Measurements from ENCODE around the gene GPR55.

GPR55 gene

DNA sequence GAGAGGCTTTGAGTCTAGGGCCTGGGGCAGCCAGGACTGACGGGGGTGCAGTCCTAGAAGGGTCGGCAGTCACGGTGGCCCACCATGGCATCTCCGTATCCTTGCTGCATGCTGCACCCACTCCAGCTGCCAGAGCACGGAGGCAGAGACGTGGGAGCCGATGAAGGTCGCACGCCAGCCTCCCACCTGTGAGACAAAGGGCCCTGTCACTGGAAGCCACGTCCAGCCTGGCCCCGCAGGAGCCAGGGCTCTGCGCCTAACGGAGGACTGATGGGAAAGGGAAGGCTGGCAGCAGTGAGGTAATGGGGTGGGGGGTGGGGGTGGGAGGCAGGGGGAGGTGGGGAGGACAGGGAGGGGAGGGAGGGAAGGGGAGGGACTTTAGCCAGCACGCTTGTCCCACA, 38.4 kb downstream of the GPR55 start:
- no peaks in the 10 kb centered on the region for H3K9me3 Mint-ChIP-seq

DNA sequence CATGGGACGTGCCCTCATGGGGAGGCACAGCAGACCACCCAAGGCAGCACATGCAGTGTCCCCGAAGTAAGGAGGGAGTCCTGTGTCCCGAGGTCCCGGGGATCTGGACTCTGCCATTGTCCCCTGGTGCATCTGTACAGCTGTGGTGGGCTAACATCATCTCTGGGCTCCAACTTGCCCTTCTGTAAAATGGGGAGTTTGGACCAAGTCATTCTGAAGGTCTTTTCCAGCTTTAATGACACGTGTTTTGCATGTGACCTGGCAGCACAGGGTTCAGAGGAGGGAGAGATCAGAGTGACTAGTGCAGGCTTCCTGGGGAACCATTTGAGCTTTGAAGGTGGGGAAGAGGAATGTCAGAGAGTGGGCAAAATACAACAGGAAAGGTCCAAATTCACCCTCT, 38.8 kb downstream of the GPR55 start:
- Mint-ChIP-seq H3K9me3 (no peaks in the 10 kb centered on the region), H3K27me3 (ENCODE audit: low read depth) (peaks cover 1% of the 10 kb centered on the region), H3K27ac (peak overlapping the region in 2 of 3 experiments; percentile 49 to 72), H3K36me3 (ENCODE audit: low read depth) (peaks cover 15% of the 10 kb centered on the region), H3K4me3 (no peak overlapping the region), H3K4me1 (peaks cover 14% of the 10 kb centered on the region)
- TF ChIP-seq, protein P1, sequence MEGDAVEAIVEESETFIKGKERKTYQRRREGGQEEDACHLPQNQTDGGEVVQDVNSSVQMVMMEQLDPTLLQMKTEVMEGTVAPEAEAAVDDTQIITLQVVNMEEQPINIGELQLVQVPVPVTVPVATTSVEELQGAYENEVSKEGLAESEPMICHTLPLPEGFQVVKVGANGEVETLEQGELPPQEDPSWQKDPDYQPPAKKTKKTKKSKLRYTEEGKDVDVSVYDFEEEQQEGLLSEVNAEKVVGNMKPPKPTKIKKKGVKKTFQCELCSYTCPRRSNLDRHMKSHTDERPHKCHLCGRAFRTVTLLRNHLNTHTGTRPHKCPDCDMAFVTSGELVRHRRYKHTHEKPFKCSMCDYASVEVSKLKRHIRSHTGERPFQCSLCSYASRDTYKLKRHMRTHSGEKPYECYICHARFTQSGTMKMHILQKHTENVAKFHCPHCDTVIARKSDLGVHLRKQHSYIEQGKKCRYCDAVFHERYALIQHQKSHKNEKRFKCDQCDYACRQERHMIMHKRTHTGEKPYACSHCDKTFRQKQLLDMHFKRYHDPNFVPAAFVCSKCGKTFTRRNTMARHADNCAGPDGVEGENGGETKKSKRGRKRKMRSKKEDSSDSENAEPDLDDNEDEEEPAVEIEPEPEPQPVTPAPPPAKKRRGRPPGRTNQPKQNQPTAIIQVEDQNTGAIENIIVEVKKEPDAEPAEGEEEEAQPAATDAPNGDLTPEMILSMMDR (IDR thresholded peaks at IDR 0.05; ENCODE audit: unreplicated experiment in 3 of 3) = no peak

More for the DNA sequence above, 38.4 kb downstream of the GPR55 start:
- Mint-ChIP-seq H3K36me3 (ENCODE audit: low read depth) (peaks cover 12% of the 10 kb centered on the region), H3K4me1 (peaks cover 14% of the 10 kb centered on the region), H3K27ac (peak overlapping the region in 1 of 3 experiments; percentile 72), H3K4me3 (no peak overlapping the region), H3K27me3 (ENCODE audit: low read depth) (peaks cover 3% of the 10 kb centered on the region)
- TF ChIP-seq, protein P1 (IDR thresholded peaks at IDR 0.05; ENCODE audit: unreplicated experiment in 3 of 3) = no peak

DNA sequence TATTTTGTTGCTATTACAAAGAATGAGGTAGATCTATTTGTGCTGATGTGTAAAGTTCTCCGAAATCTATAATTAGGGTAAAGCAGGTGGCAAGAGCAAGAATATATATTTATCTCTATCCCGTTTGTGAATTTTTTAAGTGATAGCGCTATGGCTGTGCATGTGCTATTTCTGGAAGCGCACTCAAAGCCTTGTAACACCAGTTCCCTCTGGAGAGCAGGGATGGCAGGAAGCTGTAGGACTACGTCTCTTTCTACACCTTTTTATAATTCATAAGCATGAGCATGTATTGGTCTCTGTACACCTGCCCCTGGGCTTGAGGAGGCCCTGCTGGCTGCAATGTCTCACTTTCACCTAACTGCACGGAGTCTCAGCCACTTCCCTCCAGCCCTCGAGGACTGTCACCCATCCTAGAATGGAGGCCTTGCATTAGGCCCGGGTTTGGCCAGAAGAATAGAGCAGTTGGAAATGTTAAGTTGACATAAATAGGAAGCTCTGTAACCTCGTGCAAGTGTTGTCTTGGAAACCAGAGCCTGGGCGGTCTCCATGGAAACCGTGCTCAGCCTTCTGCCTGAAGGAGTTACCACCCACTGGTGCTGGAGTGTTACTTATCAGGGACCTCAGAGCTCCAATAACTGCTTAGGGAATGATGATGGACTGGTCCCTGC, 39.4 kb downstream of the GPR55 start:
- Mint-ChIP-seq H3K36me3 (ENCODE audit: low read depth) (peaks cover 19% of the 10 kb centered on the region), H3K27me3 (ENCODE audit: low read depth) (no peaks in the 10 kb centered on the region), H3K27ac (peak overlapping the region in 2 of 3 experiments; percentile 49 to 72), H3K4me3 (no peak overlapping the region), H3K9me3 (no peaks in the 10 kb centered on the region), H3K4me1 (peaks cover 14% of the 10 kb centered on the region)
- TF ChIP-seq, protein P1 (IDR thresholded peaks at IDR 0.05; ENCODE audit: unreplicated experiment in 3 of 3) = no peak

DNA sequence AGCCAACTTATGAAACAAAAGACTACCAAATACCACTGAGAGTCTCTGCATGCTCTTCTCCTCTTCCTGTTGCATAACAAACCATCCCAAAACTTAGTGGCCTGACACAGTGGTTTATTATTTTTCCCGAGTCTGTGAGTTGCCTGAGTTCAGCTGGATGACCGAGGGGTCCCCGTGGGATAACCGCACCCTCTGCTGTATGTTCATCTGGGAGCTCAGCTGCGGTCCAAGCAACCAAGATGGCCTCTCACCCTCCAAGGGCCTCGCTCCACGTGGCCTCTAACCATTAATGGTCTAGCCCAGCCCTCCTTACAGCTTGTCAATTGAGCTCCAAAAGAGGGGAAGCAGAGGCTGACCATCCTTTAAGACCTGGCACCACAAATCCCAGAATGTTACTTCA, 43.2 kb downstream of the GPR55 start:
- TF ChIP-seq, protein P1 (IDR thresholded peaks at IDR 0.05; ENCODE audit: unreplicated experiment in 3 of 3) = no peak
- Mint-ChIP-seq H3K4me3 (no peak overlapping the region), H3K9me3 (no peaks in the 10 kb centered on the region), H3K27ac (peak overlapping the region in 1 of 3 experiments; percentile 78), H3K36me3 (ENCODE audit: low read depth) (peaks cover 51% of the 10 kb centered on the region), H3K27me3 (ENCODE audit: low read depth) (no peaks in the 10 kb centered on the region), H3K4me1 (peaks cover 33% of the 10 kb centered on the region)

DNA sequence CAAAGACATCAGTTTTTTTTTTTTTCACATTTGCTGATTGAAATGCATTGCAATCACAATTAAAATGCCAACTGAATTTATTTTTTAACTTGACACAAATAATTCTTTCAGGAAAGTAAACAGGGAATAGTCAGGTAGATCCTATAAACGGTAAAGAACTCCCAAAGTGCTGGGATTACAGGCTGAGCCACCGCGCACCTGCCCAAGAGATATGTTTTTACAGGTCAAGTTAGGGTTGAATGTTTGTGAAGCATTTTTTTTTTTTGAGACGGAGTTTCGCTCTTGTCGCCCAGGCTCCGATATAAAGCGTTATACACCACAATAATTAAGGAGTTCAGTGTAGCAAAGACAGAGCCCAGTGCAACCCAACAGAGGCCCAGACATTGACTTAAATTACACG, 45.2 kb downstream of the GPR55 start:
- TF ChIP-seq, protein P1 (IDR thresholded peaks at IDR 0.05; ENCODE audit: unreplicated experiment in 3 of 3) = no peak
- H3K36me3 Mint-ChIP-seq (ENCODE audit: low read depth) = peaks cover 70% of the 10 kb centered on the region
- H3K27ac Mint-ChIP-seq = peak overlapping the region in 2 of 3 experiments; percentile 88 to 93
- H3K4me1 Mint-ChIP-seq = peaks cover 20% of the 10 kb centered on the region
- H3K9me3 Mint-ChIP-seq = no peaks in the 10 kb centered on the region
- no peaks in the 10 kb centered on the region for H3K27me3 Mint-ChIP-seq (ENCODE audit: low read depth)
- H3K4me3 Mint-ChIP-seq = no peak overlapping the region

Measured in nephron (organoid).